Karpas-422 (cell line): ENCODE measurements around the gene RPL31. TPM values are rescaled to one million over a fixed set of nuclear protein-coding genes. Genes with fewer than 3 reads are reported as not detected.

Experiments used
- DNase-seq: peaks from one replicate; pipeline ENCODE4 v3.0.0-alpha.2; 2015
- H2AFZ ChIP-seq: fragments of 200-600 bp; sonication (generic); 2 replicates; pipeline ENCODE4 v1.6.1; 2014; ENCODE audit warnings: antibody characterized with exemption, low read length, mixed read lengths
- H3K27ac ChIP-seq: fragments of 200-600 bp; sonication (generic); 2 replicates; pipeline ENCODE4 v1.5.1; 2014; ENCODE audit warnings: mild to moderate bottlenecking, low read length, moderate library complexity
- H3K27me3 ChIP-seq: fragments of 200-600 bp; sonication (generic); 2 replicates; pipeline ENCODE4 v1.6.1; 2014; ENCODE audit warnings: low read length, mixed read lengths
- H3K36me3 ChIP-seq: fragments of 200-600 bp; sonication (generic); 2 replicates; pipeline ENCODE4 v1.6.1; 2014; ENCODE audit warnings: low read length, mixed read lengths; ENCODE audit not compliant: insufficient read depth
- H3K4me1 ChIP-seq: fragments of 200-600 bp; sonication (generic); 2 replicates; pipeline ENCODE4 v1.6.1; 2014; ENCODE audit warnings: mild to moderate bottlenecking, low read length, mixed read lengths
- H3K4me2 ChIP-seq: fragments of 200-600 bp; sonication (generic); 2 replicates; pipeline ENCODE4 v1.6.1; 2014; ENCODE audit warnings: low read length, low read depth, mild to moderate bottlenecking; ENCODE audit not compliant: poor library complexity, severe bottlenecking
- H3K4me3 ChIP-seq: fragments of 200-600 bp; sonication (generic); 2 replicates; pipeline ENCODE4 v1.5.1; 2014; ENCODE audit warnings: mild to moderate bottlenecking, antibody characterized with exemption, low read length, mixed read lengths
- H3K79me2 ChIP-seq: fragments of 200-600 bp; sonication (generic); 2 replicates; pipeline ENCODE4 v1.6.1; 2014; ENCODE audit warnings: mild to moderate bottlenecking, low read length, mixed read lengths
- H3K9ac ChIP-seq: fragments of 200-600 bp; sonication (generic); 2 replicates; pipeline ENCODE4 v1.6.0; 2014; ENCODE audit warnings: low read length
- H3K9me2 ChIP-seq: fragments of 200-600 bp; sonication (generic), shearing (Covaris generic); replicated peaks from 2 replicates; pipeline ENCODE4 v1.6.0; 2014; ENCODE audit warnings: mild to moderate bottlenecking, low read length, moderate library complexity; ENCODE audit not compliant: insufficient read depth
- H3K9me3 ChIP-seq: fragments of 300-700, 200-600 bp; sonication (generic); 2 replicates; pipeline ENCODE4 v1.6.1; 2014; ENCODE audit warnings: low read length, mixed read lengths
- H4K20me1 ChIP-seq: fragments of 200-600 bp; sonication (generic); 2 replicates; pipeline ENCODE4 v1.6.1; 2014; ENCODE audit warnings: mild to moderate bottlenecking, antibody characterized with exemption, low read length, low read depth; ENCODE audit not compliant: insufficient read depth
- total RNA-seq: library from RNA; depleted of rRNA; stranded (reverse); fragments of >200 nt; shearing (Covaris generic); gene quantifications from 2 replicates; pipeline ENCODE4 v1.2.3, GENCODE V29; 2014; ENCODE audit warnings: low replicate concordance

The RPL31 gene
- total RNA-seq, 1 experiment from 2014 or later: 1,797 TPM

- no peak overlapping the region for H3K27ac ChIP-seq
- DNase-seq: no peak
- no peak overlapping the region for H3K4me3 ChIP-seq
- no peaks in the 10 kb centered on the region for H3K9me2 ChIP-seq
- no peaks in the 10 kb centered on the region for H3K36me3 ChIP-seq
- no peaks in the 10 kb centered on the region for H3K9me3 ChIP-seq
- H3K9ac ChIP-seq: no peak overlapping the region
- H3K4me2 ChIP-seq: no peak overlapping the region
- H3K27me3 ChIP-seq: no peaks in the 10 kb centered on the region
- no peaks in the 10 kb centered on the region for H3K79me2 ChIP-seq
- no peak overlapping the region for H2AFZ ChIP-seq
- H4K20me1 ChIP-seq: no peaks in the 10 kb centered on the region
- peaks cover 14% of the 10 kb centered on the region for H3K4me1 ChIP-seq
Measured at GRCh38 chr2:101030866-101031554, 28.9 kb downstream of the RPL31 start.

- no peak for DNase-seq
- Histone ChIP-seq H3K27me3 (no peaks in the 10 kb centered on the region), H3K79me2 (no peaks in the 10 kb centered on the region), H3K9me2 (no peaks in the 10 kb centered on the region), H2AFZ (no peak overlapping the region), H3K4me1 (peaks cover 14% of the 10 kb centered on the region), H3K9me3 (no peaks in the 10 kb centered on the region), H3K4me3 (no peak overlapping the region), H3K36me3 (no peaks in the 10 kb centered on the region), H4K20me1 (no peaks in the 10 kb centered on the region), H3K9ac (no peak overlapping the region), H3K27ac (no peak overlapping the region), H3K4me2 (no peak overlapping the region)
Measured at GRCh38 chr2:101032084-101032776, 30.1 kb downstream of the RPL31 start.

- no peak overlapping the region for H3K27ac ChIP-seq
- H3K4me1 ChIP-seq: peaks cover 6% of the 10 kb centered on the region
- no peak overlapping the region for H3K9ac ChIP-seq
- no peak overlapping the region for H2AFZ ChIP-seq
- no peaks in the 10 kb centered on the region for H3K79me2 ChIP-seq
- no peak overlapping the region for H3K4me3 ChIP-seq
- H3K27me3 ChIP-seq: no peaks in the 10 kb centered on the region
- no peaks in the 10 kb centered on the region for H4K20me1 ChIP-seq
- peak; percentile 57 for DNase-seq
- no peaks in the 10 kb centered on the region for H3K9me3 ChIP-seq
- no peaks in the 10 kb centered on the region for H3K36me3 ChIP-seq
- no peaks in the 10 kb centered on the region for H3K9me2 ChIP-seq
- no peak overlapping the region for H3K4me2 ChIP-seq
Measured at GRCh38 chr2:101036562-101036961, 34.5 kb downstream of the RPL31 start.

GRCh38 chr2:101037161-101037755 is 35.2 kb downstream of the RPL31 start:
- Histone ChIP-seq H3K36me3 (no peaks in the 10 kb centered on the region), H4K20me1 (no peaks in the 10 kb centered on the region), H3K27me3 (no peaks in the 10 kb centered on the region), H3K27ac (no peak overlapping the region), H3K4me3 (no peak overlapping the region), H3K9me3 (no peaks in the 10 kb centered on the region), H2AFZ (no peak overlapping the region), H3K9me2 (no peaks in the 10 kb centered on the region), H3K9ac (no peak overlapping the region), H3K79me2 (no peaks in the 10 kb centered on the region), H3K4me1 (peaks cover 6% of the 10 kb centered on the region), H3K4me2 (no peak overlapping the region)
- no peak for DNase-seq

- H2AFZ ChIP-seq: no peak overlapping the region
- H3K9ac ChIP-seq: no peak overlapping the region
- no peaks in the 10 kb centered on the region for H3K36me3 ChIP-seq
- peaks cover 6% of the 10 kb centered on the region for H3K4me1 ChIP-seq
- H3K27me3 ChIP-seq: no peaks in the 10 kb centered on the region
- no peaks in the 10 kb centered on the region for H3K79me2 ChIP-seq
- no peak overlapping the region for H3K4me2 ChIP-seq
- peak; percentile 73 for DNase-seq
- H3K27ac ChIP-seq: no peak overlapping the region
- no peaks in the 10 kb centered on the region for H3K9me2 ChIP-seq
- no peaks in the 10 kb centered on the region for H4K20me1 ChIP-seq
- no peaks in the 10 kb centered on the region for H3K9me3 ChIP-seq
- H3K4me3 ChIP-seq: no peak overlapping the region
Measured at GRCh38 chr2:101038455-101039255, 36.6 kb downstream of the RPL31 start.

GRCh38 chr2:101040072-101040471 is 38.0 kb downstream of the RPL31 start:
- Histone ChIP-seq H3K9me3 (no peaks in the 10 kb centered on the region), H3K4me1 (no peaks in the 10 kb centered on the region), H3K4me2 (no peak overlapping the region), H3K9ac (no peak overlapping the region), H3K9me2 (no peaks in the 10 kb centered on the region), H2AFZ (no peak overlapping the region), H3K79me2 (no peaks in the 10 kb centered on the region), H3K27me3 (no peaks in the 10 kb centered on the region), H3K36me3 (no peaks in the 10 kb centered on the region), H3K27ac (no peak overlapping the region), H4K20me1 (no peaks in the 10 kb centered on the region), H3K4me3 (no peak overlapping the region)
- no peak for DNase-seq

GRCh38 chr2:101040761-101041160 is 38.7 kb downstream of the RPL31 start:
- Histone ChIP-seq H3K9ac (no peak overlapping the region), H3K4me2 (no peak overlapping the region), H4K20me1 (no peaks in the 10 kb centered on the region), H3K9me3 (no peaks in the 10 kb centered on the region), H3K9me2 (no peaks in the 10 kb centered on the region), H3K27ac (no peak overlapping the region), H2AFZ (no peak overlapping the region), H3K27me3 (no peaks in the 10 kb centered on the region), H3K4me1 (no peaks in the 10 kb centered on the region), H3K4me3 (no peak overlapping the region), H3K79me2 (no peaks in the 10 kb centered on the region), H3K36me3 (no peaks in the 10 kb centered on the region)
- no peak for DNase-seq

- no peaks in the 10 kb centered on the region for H3K27me3 ChIP-seq
- H3K9ac ChIP-seq: no peak overlapping the region
- H4K20me1 ChIP-seq: no peaks in the 10 kb centered on the region
- H3K4me3 ChIP-seq: no peak overlapping the region
- no peaks in the 10 kb centered on the region for H3K4me1 ChIP-seq
- H3K27ac ChIP-seq: no peak overlapping the region
- H3K9me3 ChIP-seq: no peaks in the 10 kb centered on the region
- no peak overlapping the region for H3K4me2 ChIP-seq
- no peaks in the 10 kb centered on the region for H3K79me2 ChIP-seq
- DNase-seq: no peak
- no peak overlapping the region for H2AFZ ChIP-seq
- H3K9me2 ChIP-seq: no peaks in the 10 kb centered on the region
- no peaks in the 10 kb centered on the region for H3K36me3 ChIP-seq
Measured at GRCh38 chr2:101041413-101041812, 39.3 kb downstream of the RPL31 start.
